Measurements from ENCODE around the gene LACTBL1. TPM values are rescaled to one million over a fixed set of nuclear protein-coding genes. Genes with fewer than 3 reads are reported as not detected.
"Not testable (repeated sequence)": the region's sequence is repeated elsewhere in the genome, so short reads cannot be mapped to it uniquely, and the experiment has no call there.

LACTBL1 gene
- total RNA-seq: not detected in 2 replicates

- DNase-seq (ENCODE audit: extremely low read depth, low read depth, low spot score): no peak
These were observed at the start of gene LACTBL1 for GRCh38 chr1:22972760-22973159. Gene LACTBL1 (minus strand): TSS chr1:22972866. CDS start chr1:22972316, 550 bp downstream.

GRCh38 chr1:23021834-23022233, 49.2 kb upstream of the LACTBL1 start:
- DNase-seq (ENCODE audit: extremely low read depth, low read depth, low spot score): no peak

GRCh38 chr1:23020706-23021405, 48.2 kb upstream of the LACTBL1 start:
- no peak for DNase-seq (ENCODE audit: extremely low read depth, low read depth, low spot score)

- DNase-seq (ENCODE audit: extremely low read depth, low read depth, low spot score): peak; percentile 16
These were observed 47.4 kb upstream of the LACTBL1 start for GRCh38 chr1:23019863-23020625.

- peak; percentile 84 for DNase-seq (ENCODE audit: extremely low read depth, low read depth, low spot score)
These were observed 46.6 kb upstream of the LACTBL1 start, which contains the start of gene KDM1A for GRCh38 chr1:23019094-23019862. Gene KDM1A (plus strand): TSS chr1:23019468. CDS start chr1:23019597, 129 bp downstream.

GRCh38 chr1:23018661-23019093, 46.0 kb upstream of the LACTBL1 start:
- DNase-seq (ENCODE audit: extremely low read depth, low read depth, low spot score): no peak

GRCh38 chr1:23013657-23014056, 41.0 kb upstream of the LACTBL1 start:
- no peak for DNase-seq (ENCODE audit: extremely low read depth, low read depth, low spot score)

GRCh38 chr1:23010025-23010424, 37.4 kb upstream of the LACTBL1 start:
- DNase-seq (ENCODE audit: extremely low read depth, low read depth, low spot score): not testable (repeated sequence)

- DNase-seq (ENCODE audit: extremely low read depth, low read depth, low spot score): no peak
These were observed 36.2 kb upstream of the LACTBL1 start for GRCh38 chr1:23008901-23009300.

GRCh38 chr1:23007106-23007505, 34.4 kb upstream of the LACTBL1 start:
- DNase-seq (ENCODE audit: extremely low read depth, low read depth, low spot score): no peak

- DNase-seq (ENCODE audit: extremely low read depth, low read depth, low spot score): not testable (repeated sequence)
These were observed 32.1 kb upstream of the LACTBL1 start for GRCh38 chr1:23004769-23005168.

GRCh38 chr1:23004112-23004511, 31.4 kb upstream of the LACTBL1 start:
- no peak for DNase-seq (ENCODE audit: extremely low read depth, low read depth, low spot score)

GRCh38 chr1:23002218-23002617, 29.6 kb upstream of the LACTBL1 start:
- not testable (repeated sequence) for DNase-seq (ENCODE audit: extremely low read depth, low read depth, low spot score)

GRCh38 chr1:23000133-23000532, 27.5 kb upstream of the LACTBL1 start:
- DNase-seq (ENCODE audit: extremely low read depth, low read depth, low spot score): not testable (repeated sequence)

GRCh38 chr1:22997528-22997927, 24.9 kb upstream of the LACTBL1 start:
- DNase-seq (ENCODE audit: extremely low read depth, low read depth, low spot score): not testable (repeated sequence)

- DNase-seq (ENCODE audit: extremely low read depth, low read depth, low spot score): no peak
These were observed 23.1 kb upstream of the LACTBL1 start for GRCh38 chr1:22995774-22996173.

- not testable (repeated sequence) for DNase-seq (ENCODE audit: extremely low read depth, low read depth, low spot score)
These were observed 20.6 kb upstream of the LACTBL1 start for GRCh38 chr1:22993220-22993795.

- not testable (repeated sequence) for DNase-seq (ENCODE audit: extremely low read depth, low read depth, low spot score)
These were observed 19.7 kb upstream of the LACTBL1 start for GRCh38 chr1:22992384-22992783.

- no peak for DNase-seq (ENCODE audit: extremely low read depth, low read depth, low spot score)
These were observed 11.3 kb upstream of the LACTBL1 start for GRCh38 chr1:22983944-22984343.

GRCh38 chr1:22980471-22980790, 7.8 kb upstream of the LACTBL1 start:
- DNase-seq (ENCODE audit: extremely low read depth, low read depth, low spot score): not testable (repeated sequence)

- no peak for DNase-seq (ENCODE audit: extremely low read depth, low read depth, low spot score)
These were observed 5.6 kb upstream of the LACTBL1 start for GRCh38 chr1:22978299-22978698.

All from glomerular endothelial cell (primary cell).